ENCODE measurements around the gene SPINDOC.
"Not testable (repeated sequence)": the region's sequence is repeated elsewhere in the genome, so short reads cannot be mapped to it uniquely, and the experiment has no call there.

Gene SPINDOC

GRCh38 chr11:63804259-63804658, 9.0 kb upstream of the SPINDOC start:
- CTCF ChIA-PET: no interaction called here
- DNase-seq (ENCODE audit: extremely low spot score): no peak
- TF ChIP-seq, protein P1, sequence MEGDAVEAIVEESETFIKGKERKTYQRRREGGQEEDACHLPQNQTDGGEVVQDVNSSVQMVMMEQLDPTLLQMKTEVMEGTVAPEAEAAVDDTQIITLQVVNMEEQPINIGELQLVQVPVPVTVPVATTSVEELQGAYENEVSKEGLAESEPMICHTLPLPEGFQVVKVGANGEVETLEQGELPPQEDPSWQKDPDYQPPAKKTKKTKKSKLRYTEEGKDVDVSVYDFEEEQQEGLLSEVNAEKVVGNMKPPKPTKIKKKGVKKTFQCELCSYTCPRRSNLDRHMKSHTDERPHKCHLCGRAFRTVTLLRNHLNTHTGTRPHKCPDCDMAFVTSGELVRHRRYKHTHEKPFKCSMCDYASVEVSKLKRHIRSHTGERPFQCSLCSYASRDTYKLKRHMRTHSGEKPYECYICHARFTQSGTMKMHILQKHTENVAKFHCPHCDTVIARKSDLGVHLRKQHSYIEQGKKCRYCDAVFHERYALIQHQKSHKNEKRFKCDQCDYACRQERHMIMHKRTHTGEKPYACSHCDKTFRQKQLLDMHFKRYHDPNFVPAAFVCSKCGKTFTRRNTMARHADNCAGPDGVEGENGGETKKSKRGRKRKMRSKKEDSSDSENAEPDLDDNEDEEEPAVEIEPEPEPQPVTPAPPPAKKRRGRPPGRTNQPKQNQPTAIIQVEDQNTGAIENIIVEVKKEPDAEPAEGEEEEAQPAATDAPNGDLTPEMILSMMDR (IDR thresholded peaks at IDR 0.05; ENCODE audit: control extremely low read depth, extremely low read depth, low read depth, missing control alignments): no peak
- POLR2A ChIA-PET: no interaction called here

DNA sequence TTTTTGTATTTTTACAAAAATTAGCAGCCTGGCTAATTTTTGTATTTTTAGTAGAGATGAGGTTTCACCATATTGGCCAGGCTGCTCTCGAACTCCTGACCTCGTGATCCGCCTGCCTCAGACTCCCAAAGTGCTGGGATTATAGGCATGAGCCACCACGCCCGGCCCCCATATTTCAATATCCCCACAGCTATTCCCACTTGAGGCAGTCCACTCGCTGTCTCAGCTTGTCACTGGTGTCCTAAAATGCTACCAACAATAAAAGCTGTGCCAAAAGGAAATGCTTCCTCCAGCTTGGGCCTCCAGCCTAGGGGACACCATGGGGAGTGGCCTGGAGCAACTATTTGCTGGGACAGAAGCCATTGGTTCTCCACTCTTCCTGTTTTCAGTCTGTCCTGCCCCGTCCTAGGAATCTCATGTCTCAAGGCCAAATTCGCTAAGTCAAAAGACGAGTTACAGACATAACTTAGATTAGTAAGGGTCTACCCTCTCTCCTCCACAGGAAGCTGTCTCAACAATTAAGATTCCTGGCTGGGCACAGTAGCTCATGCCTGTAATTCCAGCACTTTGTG, 7.3 kb upstream of the SPINDOC start:
- TF ChIP-seq, protein P1 (IDR thresholded peaks at IDR 0.05; ENCODE audit: control extremely low read depth, extremely low read depth, low read depth, missing control alignments): no peak
- ChIA-PET POLR2A (interaction anchor here (0.6 kb wide), 1 partner anchor 15 kb away, joined by 4 read pairs; no protein-coding TSS in a partner anchor), CTCF (interaction anchor here (0.8 to 1.7 kb wide), 3 partner anchors 10 to 195 kb away, joined by 3 to 4 read pairs (median 3); partner anchors contain the start of gene MARK2)
- no peak for DNase-seq (ENCODE audit: extremely low spot score)

DNA sequence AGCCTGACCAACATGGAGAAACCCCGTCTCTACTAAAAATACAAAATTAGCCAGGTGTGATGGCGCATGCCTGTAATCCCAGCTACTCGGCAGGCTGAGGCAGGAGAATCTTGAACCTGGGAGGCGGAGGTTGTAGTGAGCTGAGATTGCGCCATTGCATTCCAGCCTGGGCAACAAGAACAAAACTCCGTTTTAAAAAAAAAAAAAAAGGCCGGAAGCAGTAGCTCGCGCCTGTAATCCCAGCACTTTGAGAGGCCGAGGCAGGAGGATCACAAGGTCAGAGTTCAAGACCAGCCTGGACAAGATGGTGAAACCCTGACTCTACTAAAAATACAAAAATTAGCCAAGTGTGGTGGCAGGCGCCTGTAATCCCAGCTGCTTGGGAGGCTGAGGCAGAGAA, 2.9 kb upstream of the SPINDOC start:
- CTCF ChIA-PET: interaction anchor here (1.5 to 1.6 kb wide), 2 partner anchors 15 to 27 kb away, joined by 3 to 4 read pairs; no protein-coding TSS in a partner anchor
- DNase-seq (ENCODE audit: extremely low spot score); POLR2A ChIA-PET: not testable (repeated sequence)

DNA sequence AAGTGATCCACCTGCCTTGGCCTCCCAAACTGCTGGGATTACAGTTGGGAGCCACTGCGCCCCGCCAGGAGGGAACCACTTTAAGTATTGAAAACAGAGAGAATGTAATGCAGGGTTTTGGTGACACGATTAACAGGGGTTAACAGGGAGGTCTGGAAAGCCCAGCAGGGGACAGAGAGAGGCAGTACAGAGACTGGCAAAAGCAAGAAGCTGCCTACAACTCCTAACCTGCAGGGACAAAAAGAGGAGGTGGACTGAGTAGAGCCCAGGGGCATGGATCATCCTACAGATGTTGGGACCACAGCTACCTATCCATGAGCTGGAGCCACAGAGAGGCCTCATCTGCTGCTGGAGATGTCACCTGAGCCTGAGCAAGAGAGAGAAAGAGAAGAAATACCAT, 1.7 kb upstream of the SPINDOC start:
- CTCF ChIA-PET: interaction anchor here (1.2 to 1.6 kb wide), 3 partner anchors 9 to 26 kb away, joined by 3 to 5 read pairs (median 4); no protein-coding TSS in a partner anchor
- TF ChIP-seq, protein P1 (IDR thresholded peaks at IDR 0.05; ENCODE audit: control extremely low read depth, extremely low read depth, low read depth, missing control alignments): no peak
- DNase-seq (ENCODE audit: extremely low spot score): no peak
- POLR2A ChIA-PET: no interaction called here

GRCh38 chr11:63813563-63814382, 517 bp downstream of the SPINDOC start:
- ChIA-PET POLR2A (no interaction called here), CTCF (interaction anchor here (1.0 kb wide), 1 partner anchor 46 kb away, joined by 3 read pairs; no protein-coding TSS in a partner anchor)
- peak; percentile 65 for DNase-seq (ENCODE audit: extremely low spot score)
- TF ChIP-seq, protein P1 (IDR thresholded peaks at IDR 0.05; ENCODE audit: control extremely low read depth, extremely low read depth, low read depth, missing control alignments): no peak

DNA sequence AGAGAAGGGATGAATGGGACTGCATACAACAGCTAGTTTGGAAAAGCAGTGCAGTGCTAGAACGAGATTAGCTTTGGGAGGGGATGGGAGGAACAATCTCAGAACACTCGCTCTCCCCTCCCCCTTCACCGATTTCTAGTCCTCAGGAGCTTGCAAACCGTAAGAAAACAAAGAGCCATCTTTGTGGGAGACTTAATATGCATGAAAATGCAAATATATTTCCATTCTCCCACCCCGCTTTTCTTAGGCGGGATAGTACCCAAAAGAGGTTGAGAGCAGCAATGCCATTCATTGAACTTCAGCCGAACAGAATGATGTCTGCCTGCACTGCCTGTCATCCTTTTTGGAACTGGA, 1.1 kb downstream of the SPINDOC start:
- ChIA-PET POLR2A (no interaction called here), CTCF (interaction anchor here (1.0 kb wide), 1 partner anchor 47 kb away, joined by 3 read pairs; no protein-coding TSS in a partner anchor)
- TF ChIP-seq, protein P1 (IDR thresholded peaks at IDR 0.05; ENCODE audit: control extremely low read depth, extremely low read depth, low read depth, missing control alignments): no peak
- DNase-seq (ENCODE audit: extremely low spot score): peak; percentile 36

- TF ChIP-seq, protein P1 (IDR thresholded peaks at IDR 0.05; ENCODE audit: control extremely low read depth, extremely low read depth, low read depth, missing control alignments): no peak
- no peak for DNase-seq (ENCODE audit: extremely low spot score)
- ChIA-PET POLR2A (no interaction called here), CTCF (interaction anchor here (2.3 kb wide), 1 partner anchor 21 kb away, joined by 8 read pairs; no protein-coding TSS in a partner anchor)
These were observed 2.9 kb downstream of the SPINDOC start for GRCh38 chr11:63816166-63816565.
